Activated CD8-positive, alpha-beta memory T cell treated with anti-CD3 and anti-CD28 coated beads for 36 hours (primary cell): ENCODE data around the gene ANKS4B. TPM values are rescaled to one million over a fixed set of nuclear protein-coding genes. Genes with fewer than 3 reads are reported as not detected.
"Not testable (repeated sequence)": the region's sequence is repeated elsewhere in the genome, so short reads cannot be mapped to it uniquely, and the experiment has no call there.

Experiments used
- CTCF ChIA-PET: fragments of 350-600 bp; sonication (Branson Sonifier 250); formaldehyde crosslinking; loops from one replicate; lab custom pipeline; 2021; ENCODE audit warnings: antibody characterized with exemption; lab: Charles Lee
- POLR2A ChIA-PET: fragments of 350-600 bp; sonication (Branson Sonifier 250); formaldehyde crosslinking; loops from one replicate; lab custom pipeline; 2021; ENCODE audit warnings: antibody characterized with exemption; lab: Charles Lee
- total RNA-seq, 2 experiments: library from RNA; stranded (reverse); gene quantifications; one replicate each; pipeline ENCODE4 v1.2.3, GENCODE V29; 2021

Gene ANKS4B
- total RNA-seq: not detected

GRCh38 chr16:21233521-21234150, at the start of gene ANKS4B:
ANKS4B (plus strand) TSS chr16:21233699; CDS start chr16:21233738, 39 bp downstream.
- POLR2A ChIA-PET: no interaction called here
- CTCF ChIA-PET: interaction anchor here (0.6 kb wide), 1 partner anchor 1391 kb away, joined by 3 read pairs; no protein-coding TSS in a partner anchor

- CTCF ChIA-PET: no interaction called here
Observed at GRCh38 chr16:21183995-21184394, 49.5 kb upstream of the ANKS4B start.

DNA sequence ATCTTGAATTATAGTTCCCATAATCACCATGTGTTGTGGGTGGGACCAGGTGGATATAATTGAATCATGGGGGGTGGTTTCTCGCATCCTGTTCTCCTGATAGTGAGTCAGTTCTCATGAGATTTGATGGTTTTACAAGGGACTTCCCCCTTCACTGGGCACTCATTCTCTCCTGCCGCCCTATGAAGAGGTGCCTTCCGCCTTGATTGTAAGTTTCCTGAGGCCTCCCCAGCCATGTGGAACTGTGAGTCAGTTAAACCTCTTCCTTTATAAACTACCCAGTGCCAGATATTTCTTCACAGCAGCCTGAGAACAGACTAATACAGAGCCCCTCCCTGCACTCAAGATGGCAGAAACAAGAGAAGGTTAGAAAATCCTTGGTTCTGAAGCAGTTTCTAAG, 48.7 kb upstream of the ANKS4B start:
- ChIA-PET POLR2A (no interaction called here), CTCF (interaction anchor here (0.8 kb wide), 1 partner anchor 385 kb away, joined by 3 read pairs; no protein-coding TSS in a partner anchor)

More at GRCh38 chr16:21183995-21184394, 49.5 kb upstream of the ANKS4B start:
- POLR2A ChIA-PET: no interaction called here

DNA sequence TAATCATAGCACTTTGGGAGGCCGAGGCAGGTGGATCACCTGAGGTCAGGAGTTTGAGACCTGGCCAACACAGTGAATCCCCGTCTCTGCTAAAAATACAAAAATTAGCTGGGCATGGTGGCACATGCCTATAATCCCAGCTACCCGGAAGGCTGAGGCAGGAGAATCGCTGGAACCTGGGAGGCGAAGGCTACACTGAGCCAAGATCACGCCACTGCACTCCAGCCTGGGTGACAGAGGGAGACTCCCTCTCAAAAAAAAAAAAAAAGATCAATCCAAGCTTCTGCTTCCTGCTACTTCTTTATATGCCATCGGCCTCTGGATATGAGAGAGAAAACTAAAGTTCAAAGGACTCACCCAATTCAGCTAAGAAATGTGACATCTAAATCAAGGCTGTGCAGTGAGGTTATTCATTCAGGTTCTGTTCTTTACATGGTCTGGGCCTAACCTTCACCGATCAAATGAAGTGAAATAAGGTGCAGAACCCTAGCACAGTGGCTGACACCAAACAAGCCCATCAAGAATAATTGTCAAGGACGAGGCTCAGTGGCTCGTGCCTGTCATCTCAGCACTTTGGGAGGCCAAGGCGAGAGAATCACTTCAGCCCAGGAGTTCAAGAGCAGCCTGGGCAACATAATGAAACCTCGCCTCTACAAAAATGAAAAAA, 47.7 kb upstream of the ANKS4B start:
- ChIA-PET CTCF (interaction anchor here (0.8 kb wide), 1 partner anchor 386 kb away, joined by 3 read pairs; no protein-coding TSS in a partner anchor), POLR2A (interaction anchor here (0.5 kb wide), 1 partner anchor 29 kb away, joined by 7 read pairs; no protein-coding TSS in a partner anchor)

GRCh38 chr16:21186326-21186691, 47.2 kb upstream of the ANKS4B start:
- ChIA-PET POLR2A (no interaction called here), CTCF (no interaction called here)

- ChIA-PET POLR2A (no interaction called here), CTCF (interaction anchor here (0.6 to 1.5 kb wide), 6 partner anchors 15 to 473 kb away, joined by 3 to 5 read pairs (median 4); no protein-coding TSS in a partner anchor)
Observed at GRCh38 chr16:21189311-21189710, 44.2 kb upstream of the ANKS4B start.

- POLR2A ChIA-PET: no interaction called here
- CTCF ChIA-PET: no interaction called here
Observed at GRCh38 chr16:21190013-21190412, 43.5 kb upstream of the ANKS4B start.

DNA sequence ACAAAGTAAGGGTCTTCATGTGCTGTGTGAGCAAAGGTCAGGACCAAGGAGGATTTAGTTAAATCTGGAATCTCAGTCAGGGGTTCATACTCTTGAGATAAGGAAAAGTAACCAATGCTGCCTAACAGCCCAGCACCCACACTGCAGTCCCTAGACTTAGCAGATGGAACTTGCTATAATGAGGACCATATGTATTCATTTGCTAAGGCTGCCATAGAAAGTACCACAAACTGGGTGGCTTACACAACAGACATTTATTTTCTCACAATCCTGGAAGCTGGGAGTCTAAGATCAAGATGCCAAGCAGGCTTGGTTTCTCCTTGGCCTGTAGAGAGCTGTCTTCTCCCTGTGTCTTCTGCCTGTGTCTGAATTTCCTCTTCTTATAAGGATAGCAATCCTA, 42.9 kb upstream of the ANKS4B start:
- ChIA-PET POLR2A (interaction anchor here (0.6 kb wide), 1 partner anchor 41 kb away, joined by 4 read pairs; no protein-coding TSS in a partner anchor), CTCF (no interaction called here)

DNA sequence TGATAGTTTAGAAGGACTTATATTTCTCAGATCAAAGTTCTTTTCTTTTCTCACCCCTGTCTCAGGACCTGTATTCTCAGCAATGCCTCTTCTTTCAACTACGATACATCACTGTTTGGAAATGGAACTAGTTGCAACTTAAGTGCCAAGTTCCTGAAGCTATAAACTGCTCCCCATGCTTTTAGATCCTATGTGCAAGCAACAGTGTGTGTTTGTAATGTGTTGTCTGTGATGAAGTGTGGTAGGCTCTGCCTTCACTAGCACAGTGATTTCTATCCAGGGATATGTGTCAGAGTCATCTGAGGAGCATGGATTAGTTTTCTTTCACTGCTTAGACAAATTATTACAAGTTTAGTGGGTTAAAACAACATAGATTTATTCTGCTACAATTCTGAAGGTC, 40.5 kb upstream of the ANKS4B start:
- ChIA-PET CTCF (no interaction called here), POLR2A (no interaction called here)

GRCh38 chr16:21194771-21195301, 38.7 kb upstream of the ANKS4B start:
- ChIA-PET CTCF (no interaction called here), POLR2A (no interaction called here)

DNA sequence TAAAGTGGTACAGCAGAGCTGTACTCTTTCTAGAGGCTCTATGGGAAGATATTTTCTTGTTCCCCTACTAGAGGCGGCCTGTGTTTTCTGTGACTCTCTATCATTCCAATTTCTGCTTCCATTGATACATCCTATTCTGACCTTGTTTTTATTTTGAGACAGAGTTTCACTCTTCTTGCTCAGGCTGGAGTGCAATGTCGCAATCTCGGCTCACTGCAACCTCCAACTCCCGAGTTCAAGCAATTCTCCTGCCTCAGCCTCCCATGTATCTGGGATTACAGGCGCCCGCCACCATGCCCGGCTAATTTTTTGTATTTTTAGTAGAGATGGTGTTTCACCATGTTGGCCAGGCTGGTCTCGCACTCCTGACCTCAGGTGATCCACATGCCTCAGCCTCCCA, 38.2 kb upstream of the ANKS4B start:
- POLR2A ChIA-PET, CTCF ChIA-PET: not testable (repeated sequence)

GRCh38 chr16:21197112-21197511, 36.4 kb upstream of the ANKS4B start:
- POLR2A ChIA-PET: no interaction called here

DNA sequence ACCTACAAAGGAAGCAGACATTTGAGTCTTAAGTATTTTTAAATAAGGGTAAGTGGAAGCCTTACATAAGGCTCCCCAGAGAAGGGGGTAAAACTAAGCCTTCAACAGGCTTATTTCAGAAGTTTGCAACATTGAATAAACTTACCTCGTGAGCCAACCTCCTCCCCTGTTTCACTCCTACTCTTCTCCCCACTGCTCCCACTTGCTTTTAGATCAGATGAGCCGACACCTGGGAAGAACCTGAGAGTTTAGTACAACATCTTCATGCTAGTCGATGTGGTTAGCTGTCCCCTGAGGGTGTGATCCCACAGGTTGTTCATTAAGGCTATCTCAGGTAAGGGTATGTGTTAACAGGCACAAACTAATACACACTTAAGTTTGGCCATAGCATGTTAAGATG, 35.9 kb upstream of the ANKS4B start:
- POLR2A ChIA-PET: no interaction called here

More at GRCh38 chr16:21197112-21197511, 36.4 kb upstream of the ANKS4B start:
- CTCF ChIA-PET: no interaction called here

DNA sequence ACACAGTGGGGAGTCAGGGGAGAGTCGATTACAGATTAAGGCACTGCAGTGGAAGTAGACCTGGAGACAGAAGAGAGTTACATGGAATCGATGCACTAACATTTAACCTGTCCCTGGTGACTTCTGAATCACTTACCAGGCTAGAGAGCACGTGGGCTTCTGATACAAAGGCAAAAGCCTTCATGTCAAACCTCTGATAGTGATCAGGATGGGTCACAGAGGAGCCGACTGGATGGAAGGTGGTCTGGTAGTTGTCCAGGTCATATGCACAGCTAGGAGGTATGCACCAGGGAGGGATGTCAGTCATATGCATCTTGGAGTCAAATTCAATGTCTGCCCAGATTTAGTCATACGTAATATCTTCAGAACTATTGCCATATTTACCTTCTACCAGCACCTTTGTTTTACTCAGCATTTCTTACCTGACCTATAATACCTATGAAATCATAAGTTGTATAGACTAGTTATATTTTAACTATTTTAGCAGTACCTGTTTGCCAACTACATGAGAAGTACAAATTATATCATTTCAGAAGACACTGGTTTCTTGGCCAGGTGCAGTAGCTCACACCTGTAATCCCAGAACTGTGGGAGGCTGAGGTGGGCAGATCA, 33.8 kb upstream of the ANKS4B start:
- ChIA-PET CTCF (no interaction called here), POLR2A (no interaction called here)

More for the DNA sequence above, 35.9 kb upstream of the ANKS4B start:
- CTCF ChIA-PET: interaction anchor here (0.7 kb wide), 1 partner anchor 135 kb away, joined by 3 read pairs; no protein-coding TSS in a partner anchor

DNA sequence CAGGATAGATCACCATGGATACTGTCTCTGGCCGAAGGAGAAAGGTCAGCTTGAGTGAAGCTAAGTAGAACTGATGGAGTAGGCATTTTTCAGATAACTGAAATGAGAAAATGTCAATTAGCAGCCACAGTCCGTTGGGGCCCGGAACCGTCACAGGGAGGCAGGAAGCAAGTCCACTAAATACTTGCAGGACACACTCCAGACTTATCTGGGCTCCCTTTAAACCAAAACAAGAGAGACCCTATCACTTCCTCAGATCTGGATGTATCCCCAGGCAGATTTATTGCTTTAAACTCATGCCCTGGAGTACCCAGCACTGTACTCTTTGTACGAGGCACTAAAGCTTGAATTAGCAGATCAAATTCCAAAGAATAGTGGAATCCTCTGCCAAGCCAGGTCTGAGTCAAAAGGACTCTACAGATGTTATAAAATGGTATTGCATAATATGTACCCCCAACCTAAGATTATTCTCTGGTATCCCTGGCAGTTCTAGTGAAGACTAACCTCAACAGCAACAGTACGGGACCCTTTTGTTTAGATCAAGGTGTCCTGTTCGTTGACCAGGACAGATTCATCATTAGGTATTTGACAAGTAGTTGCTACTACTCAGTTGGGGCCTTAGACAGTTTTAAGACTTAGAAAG, 30.2 kb upstream of the ANKS4B start:
- CTCF ChIA-PET: no interaction called here
- POLR2A ChIA-PET: no interaction called here

DNA sequence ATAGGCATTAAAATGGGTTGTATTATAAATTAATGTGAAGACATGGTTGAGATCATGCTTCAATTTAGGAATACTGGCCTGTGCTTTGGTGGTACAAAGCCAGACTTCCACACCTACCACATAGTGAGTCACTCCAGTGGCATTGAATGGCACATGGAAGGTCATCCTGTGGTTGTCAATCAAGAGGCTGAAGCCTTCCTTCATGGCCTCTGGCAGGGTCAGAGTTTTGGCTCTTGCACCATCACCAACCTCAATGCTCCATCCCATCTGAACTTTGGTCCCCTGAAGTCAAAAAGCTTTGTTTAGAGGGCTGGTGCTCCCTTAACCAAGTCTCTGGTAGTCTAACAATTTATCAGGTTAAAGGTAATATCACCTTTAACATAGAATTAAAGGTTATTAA, 28.2 kb upstream of the ANKS4B start:
- CTCF ChIA-PET: no interaction called here
- POLR2A ChIA-PET: no interaction called here

- ChIA-PET POLR2A (no interaction called here), CTCF (no interaction called here)
Observed at GRCh38 chr16:21206550-21206949, 26.9 kb upstream of the ANKS4B start.

DNA sequence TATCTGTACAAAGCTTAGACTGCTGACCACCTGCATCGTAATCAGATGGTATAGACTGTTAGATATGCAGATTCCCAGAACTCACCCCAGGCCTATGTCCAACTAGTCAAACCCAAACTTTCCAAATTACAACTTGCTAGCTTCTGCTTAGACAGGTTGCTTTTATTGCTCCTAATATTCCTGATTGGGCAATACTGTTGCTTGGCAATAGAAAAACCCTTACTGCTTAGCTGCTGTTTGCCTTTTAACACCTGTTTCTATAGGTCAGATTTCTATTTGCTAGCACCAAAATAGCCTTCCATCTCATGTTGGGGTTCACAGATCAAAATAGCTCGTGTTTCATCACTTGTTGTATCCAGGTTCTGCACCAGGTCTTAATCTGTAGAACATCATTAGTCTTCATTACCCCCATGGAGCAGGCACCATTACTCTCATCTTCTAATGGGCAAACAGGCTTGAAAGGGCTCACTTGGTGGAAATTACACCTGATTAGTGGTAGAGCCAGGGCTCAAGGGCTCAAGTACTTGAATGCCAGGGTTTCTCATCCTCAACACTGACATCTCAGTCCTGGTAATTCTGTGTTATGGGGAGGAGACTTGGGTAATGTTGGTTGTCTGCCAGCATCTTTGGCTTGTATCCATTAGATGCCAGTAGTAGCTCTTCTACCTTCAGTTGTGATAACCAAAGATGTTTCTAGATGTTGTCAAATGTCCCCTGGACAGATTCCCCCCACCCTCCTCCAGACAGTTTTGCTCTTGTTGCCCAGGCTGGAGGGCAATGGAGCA, 24.9 kb upstream of the ANKS4B start:
- ChIA-PET POLR2A (no interaction called here), CTCF (interaction anchor here (1.5 kb wide), 1 partner anchor 20 kb away, joined by 3 read pairs; no protein-coding TSS in a partner anchor)

- ChIA-PET POLR2A (no interaction called here), CTCF (interaction anchor here (0.7 kb wide), 1 partner anchor 49 kb away, joined by 3 read pairs; no protein-coding TSS in a partner anchor)
Observed at GRCh38 chr16:21211486-21211885, 22.0 kb upstream of the ANKS4B start, which contains the start of gene ZP2. ZP2 (minus strand) TSS chr16:21211574; CDS start chr16:21211547, 27 bp downstream.
